Measurements from ENCODE around the gene PRKCE.

PRKCE gene

GRCh38 chr2:45942237-45942738, 290.8 kb downstream of the PRKCE start:
- DNase-seq (ENCODE audit: low read depth), result no peak
- no peak for TF ChIP-seq CTCF (conservative IDR thresholded peaks at IDR 0.05; ENCODE audit: low read depth, low read length)
- H3K4me3 ChIP-seq (ENCODE audit: low read length), result no peak overlapping the region

- DNase-seq (ENCODE audit: low read depth), result no peak
- no peak overlapping the region for H3K4me3 ChIP-seq (ENCODE audit: low read length)
- peak; percentile 23 for TF ChIP-seq CTCF (conservative IDR thresholded peaks at IDR 0.05; ENCODE audit: low read depth, low read length)
Observed at GRCh38 chr2:45943219-45944044, 292.0 kb downstream of the PRKCE start.

GRCh38 chr2:45944074-45944473, 292.6 kb downstream of the PRKCE start:
- no peak overlapping the region for H3K4me3 ChIP-seq (ENCODE audit: low read length)
- no peak for TF ChIP-seq CTCF (conservative IDR thresholded peaks at IDR 0.05; ENCODE audit: low read depth, low read length)
- no peak for DNase-seq (ENCODE audit: low read depth)

GRCh38 chr2:45945302-45945717, 293.8 kb downstream of the PRKCE start:
- H3K4me3 ChIP-seq (ENCODE audit: low read length), result no peak overlapping the region
- TF ChIP-seq CTCF (conservative IDR thresholded peaks at IDR 0.05; ENCODE audit: low read depth, low read length), result no peak
- no peak for DNase-seq (ENCODE audit: low read depth)

GRCh38 chr2:45946023-45946422, 294.5 kb downstream of the PRKCE start:
- H3K4me3 ChIP-seq (ENCODE audit: low read length), result no peak overlapping the region
- TF ChIP-seq CTCF (conservative IDR thresholded peaks at IDR 0.05; ENCODE audit: low read depth, low read length), result no peak
- DNase-seq (ENCODE audit: low read depth), result peak; percentile 60

- no peak for DNase-seq (ENCODE audit: low read depth)
- no peak overlapping the region for H3K4me3 ChIP-seq (ENCODE audit: low read length)
- TF ChIP-seq CTCF (conservative IDR thresholded peaks at IDR 0.05; ENCODE audit: low read depth, low read length), result no peak
Observed at GRCh38 chr2:45950606-45951005, 299.1 kb downstream of the PRKCE start.
